Measurements from ENCODE around the gene PEX3.

- TF ChIP-seq RELA (CRISPR knock-in tag; IDR thresholded peaks at IDR 0.05; ENCODE audit: borderline replicate concordance) = no peak
- no peak for TF ChIP-seq RORB (CRISPR knock-in tag; IDR thresholded peaks at IDR 0.05)
- no peak for TF ChIP-seq FOXJ3 (CRISPR knock-in tag; IDR thresholded peaks at IDR 0.05; ENCODE audit: borderline replicate concordance)
- TF ChIP-seq ATF3 (CRISPR knock-in tag; conservative IDR thresholded peaks at IDR 0.05) = no peak
Observed at GRCh38 chr6:143515766-143516355, 65.3 kb downstream of the PEX3 start.

Measured in WTC11 (cell line).